Pancreas (tissue), 10 donors: Measurements from ENCODE around the gene KHDRBS1. TPM values are rescaled to one million over a fixed set of nuclear protein-coding genes. Genes with fewer than 3 reads are reported as not detected.
A peak's percentile ranks its signal among the peaks of the same experiment; 100 is the strongest.

Experiments used
- ATAC-seq, 4 donors: fragments of 200-7000 bp; cut with Tn5 transposase; one replicate each; pipeline versions ENCODE4 v1.8.0 to v1.9.1; 2020; ENCODE audit warnings: mild to moderate bottlenecking in 4 of 4, moderate library complexity in 4 of 4
- DNase-seq, 6 donors: peaks; one replicate each; pipeline ENCODE4 v3.0.0-alpha.2; 2020
- FAIRE-seq: peaks from 2 replicates; lab custom pipeline; 2012; peaks lifted over from hg19 to GRCh38; lab: Jason Lieb, UNC
- H3K27ac ChIP-seq, 4 donors: fragments of 200-600 bp; sonication (generic); 1 replicate in 3 of 4; 2 replicates in 1 of 4; pipeline versions ENCODE4 v1.5.0 to v1.8.0; 2020
- H3K27me3 ChIP-seq, 4 donors: fragments of 200-600 bp; one replicate each; pipeline ENCODE4 v1.8.0; 2021
- H3K36me3 ChIP-seq, 3 donors: fragments of 200-600 bp; sonication (generic) in 1 of 3; one replicate each; pipeline versions ENCODE4 v1.5.0 to v1.8.0; 2020 to 2021
- H3K4me1 ChIP-seq, 3 donors: fragments of 200-600 bp; one replicate each; pipeline ENCODE4 v1.8.0; 2021
- H3K4me3 ChIP-seq, 4 donors: fragments of 200-600 bp; sonication (generic) in 2 of 4; one replicate each; pipeline versions ENCODE4 v1.5.0 to v1.8.0; 2020 to 2021
- H3K9me3 ChIP-seq, 4 donors: fragments of 200-600 bp; one replicate each; pipeline ENCODE4 v1.8.0; 2021
- WGBS, 2 donors: extraction: QIAGEN DNeasy Blood & Tissue Kit; methylation state at CpG; one replicate each; pipeline ENCODE4 v1.1.7; 2013; 5-methylcytosine and 5-hydroxymethylcytosine counted together
- intact Hi-C, 3 donors: fragments of 100-400 bp; cut with DNase I; formaldehyde crosslinking; loops; one replicate each; pipeline versions ENCODE4 v1.11.1 to v1.14.2; 2022
- polyA plus RNA-seq, 2 donors: library from polyadenylated mRNA; stranded (reverse); fragments of 200-250 nt; gene quantifications; one replicate each; pipeline ENCODE4 v1.2.3, GENCODE V29; 2013
- total RNA-seq, 6 donors: library from RNA; stranded (reverse); fragmentation: NEBNext Ultra II Directional in 4 of 6; extraction: Animal tissue kit (Norgen Biotek cat#: 25700) in 4 of 6; gene quantifications; one replicate each; pipeline versions ENCODE4 v1.2.1 to v1.2.4, GENCODE V29; 2021 to 2023
- TF ChIP-seq, protein P1 (sequence below), 4 donors: fragments of 200-600 bp; sonication (generic) in 3 of 4; IDR thresholded peaks; one replicate each; pipeline versions ENCODE4 v1.5.0 to v1.8.0; 2021; ENCODE audit warnings: antibody characterized with exemption in 4 of 4
- donor health status: healthy with polysubstance abuse.
- donor health status: DM: no; HTN: no; CAD: no; lungs with moderate emphysema.
- donor health status: DM: no; HTN: no; CAD: no.
- donor health status: control.
- donor health status: control.
- donor health status: Bipolar disorder and iron deficiency.
- donor health status: DM: yes; HTN: yes; CAD: no.
- donor health status: DM: no; HTN: no; CAD: no.
- donor health status: DM: no; HTN: no; CAD: no.
- donor health status: DM: yes; HTN: yes; CAD: no.

The KHDRBS1 gene
- total and polyA plus RNA-seq, 8 donors, result 22.8 to 56.7 (median 41.2) TPM

- Histone ChIP-seq H3K27me3 (no peaks in the 10 kb centered on the region), H3K9me3 (no peaks in the 10 kb centered on the region), H3K36me3 (peaks cover 0 to 5% (median 0%) of the 10 kb centered on the region in 3 donors), H3K27ac (peak within 1 kb of the TSS; percentile 29 to 91 (median 68)), H3K4me1 (peaks cover 0 to 10% (median 0%) of the 10 kb centered on the region in 3 donors), H3K4me3 (peak within 1 kb of the TSS; percentile 67 to 85 (median 80))
- WGBS, 2 donors, result 0 to 1% methylated on average over 51 to 67 of the region's 67 CpGs
- TF ChIP-seq, protein P1, sequence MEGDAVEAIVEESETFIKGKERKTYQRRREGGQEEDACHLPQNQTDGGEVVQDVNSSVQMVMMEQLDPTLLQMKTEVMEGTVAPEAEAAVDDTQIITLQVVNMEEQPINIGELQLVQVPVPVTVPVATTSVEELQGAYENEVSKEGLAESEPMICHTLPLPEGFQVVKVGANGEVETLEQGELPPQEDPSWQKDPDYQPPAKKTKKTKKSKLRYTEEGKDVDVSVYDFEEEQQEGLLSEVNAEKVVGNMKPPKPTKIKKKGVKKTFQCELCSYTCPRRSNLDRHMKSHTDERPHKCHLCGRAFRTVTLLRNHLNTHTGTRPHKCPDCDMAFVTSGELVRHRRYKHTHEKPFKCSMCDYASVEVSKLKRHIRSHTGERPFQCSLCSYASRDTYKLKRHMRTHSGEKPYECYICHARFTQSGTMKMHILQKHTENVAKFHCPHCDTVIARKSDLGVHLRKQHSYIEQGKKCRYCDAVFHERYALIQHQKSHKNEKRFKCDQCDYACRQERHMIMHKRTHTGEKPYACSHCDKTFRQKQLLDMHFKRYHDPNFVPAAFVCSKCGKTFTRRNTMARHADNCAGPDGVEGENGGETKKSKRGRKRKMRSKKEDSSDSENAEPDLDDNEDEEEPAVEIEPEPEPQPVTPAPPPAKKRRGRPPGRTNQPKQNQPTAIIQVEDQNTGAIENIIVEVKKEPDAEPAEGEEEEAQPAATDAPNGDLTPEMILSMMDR (IDR thresholded peaks at IDR 0.05), result no peak
- no peak for FAIRE-seq
- DNase-seq, result peak; percentile 89 to 98 (median 92)
- ATAC-seq, result peak; percentile 94 to 97 (median 96)
- intact Hi-C loops, result no loop called here
These were observed 59.1 kb downstream of the KHDRBS1 start, which contains the start of gene TMEM39B for GRCh38 chr1:32072622-32073298. TSS of gene TMEM39B (plus strand) at chr1:32072939. CDS start at chr1:32073048, 109 bp downstream.

GRCh38 chr1:32073299-32074229 is 59.9 kb downstream of the KHDRBS1 start:
- Histone ChIP-seq H3K36me3 (peaks cover 0 to 9% (median 0%) of the 10 kb centered on the region in 3 donors), H3K27me3 (no peaks in the 10 kb centered on the region), H3K4me3 (peak overlapping the region; percentile 67 to 85 (median 80)), H3K27ac (peak overlapping the region; percentile 29 to 91 (median 68)), H3K4me1 (peaks cover 0 to 10% (median 0%) of the 10 kb centered on the region in 3 donors), H3K9me3 (no peaks in the 10 kb centered on the region)
- FAIRE-seq (no peak), ATAC-seq (no peak), DNase-seq (no peak)
- whole genome bisulfite sequencing, 2 donors, result 31 to 33% methylated on average over 28 of the region's 28 CpGs
- intact Hi-C loops, result no loop called here
- TF ChIP-seq, protein P1 (IDR thresholded peaks at IDR 0.05), result no peak

- Histone ChIP-seq H3K9me3 (no peaks in the 10 kb centered on the region), H3K4me3 (no peak overlapping the region), H3K27ac (no peak overlapping the region), H3K27me3 (no peaks in the 10 kb centered on the region), H3K36me3 (peaks cover 0 to 13% (median 0%) of the 10 kb centered on the region in 3 donors), H3K4me1 (peaks cover 0 to 10% (median 0%) of the 10 kb centered on the region in 3 donors)
- TF ChIP-seq, protein P1 (IDR thresholded peaks at IDR 0.05), result no peak
- FAIRE-seq (no peak), DNase-seq (no peak), ATAC-seq (no peak)
- 89 to 92% methylated on average over 9 of the region's 9 CpGs for WGBS, 2 donors
- intact Hi-C loops, result no loop called here
These were observed 61.2 kb downstream of the KHDRBS1 start for GRCh38 chr1:32074841-32075240.

DNA sequence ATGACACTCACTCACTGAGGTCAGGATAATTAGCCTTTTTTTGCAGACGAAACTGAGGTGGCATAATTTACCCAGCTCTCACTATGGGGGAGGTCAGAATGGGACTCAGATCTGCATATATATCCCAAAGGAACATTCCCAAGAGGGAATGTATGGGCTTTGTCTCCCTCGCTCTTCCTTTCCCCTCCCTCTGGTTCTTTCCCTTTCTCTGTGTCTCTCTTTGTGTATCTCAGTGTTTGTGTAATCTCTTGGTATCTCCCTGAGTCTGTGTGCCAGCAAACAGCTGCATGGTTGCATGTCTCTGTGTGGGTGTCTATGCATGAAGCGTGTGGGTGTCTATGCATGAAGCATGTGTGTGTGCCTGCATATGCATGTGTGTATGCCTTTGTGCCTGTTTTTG is 63.8 kb downstream of the KHDRBS1 start:
- WGBS, 2 donors, result 79 to 85% methylated on average over 3 of the region's 3 CpGs
- TF ChIP-seq, protein P1 (IDR thresholded peaks at IDR 0.05), result no peak
- no peak for ATAC-seq
- H3K27ac ChIP-seq, result no peak overlapping the region
- H3K27me3 ChIP-seq, result no peaks in the 10 kb centered on the region
- no peak overlapping the region for H3K4me3 ChIP-seq
- no peaks in the 10 kb centered on the region for H3K9me3 ChIP-seq
- peaks cover 0 to 13% (median 0%) of the 10 kb centered on the region in 3 donors for H3K36me3 ChIP-seq
- intact Hi-C loops, result no loop called here
- FAIRE-seq, result no peak
- no peak for DNase-seq
- H3K4me1 ChIP-seq, result peaks cover 0 to 6% (median 0%) of the 10 kb centered on the region in 3 donors
